Measurements from ENCODE around the gene PRDM8. TPM values are rescaled to one million over a fixed set of nuclear protein-coding genes. Genes with fewer than 3 reads are reported as not detected.

The PRDM8 gene
- total and polyA plus RNA-seq, 2 experiments from 2014 or later: 1.7 to 4.4 TPM

DNA sequence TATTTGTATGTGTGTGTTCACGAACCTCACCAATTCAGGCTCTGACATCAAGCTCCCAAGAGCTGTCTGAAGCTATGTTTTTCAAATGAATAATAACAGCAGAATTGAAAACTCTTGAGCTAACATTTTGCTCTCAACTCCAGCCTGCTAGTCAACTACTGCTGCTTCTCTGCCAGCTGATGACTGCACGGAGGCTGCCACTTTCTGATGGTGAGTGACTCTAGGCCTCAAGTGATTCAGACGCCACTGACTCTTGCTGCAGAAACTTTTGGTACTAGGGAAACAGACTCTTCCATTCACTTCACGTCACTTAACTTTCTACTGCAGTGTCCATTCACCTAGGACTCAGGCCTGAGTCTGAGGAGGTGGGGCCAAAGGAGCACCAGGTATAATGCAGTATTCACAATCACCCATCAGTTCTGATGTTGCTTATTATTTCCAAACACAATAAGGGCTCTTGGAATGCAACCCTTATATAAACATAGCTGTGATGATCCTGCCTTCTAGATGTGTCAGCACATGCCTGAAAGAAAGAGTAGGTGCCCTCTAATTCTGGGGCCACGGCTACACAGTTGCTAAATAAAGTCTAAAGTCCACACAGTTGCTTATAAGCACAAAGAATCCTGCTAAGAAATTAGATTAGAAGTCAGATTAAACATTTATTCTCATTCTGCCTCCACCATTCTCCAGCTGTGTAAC lies 16.0 kb downstream of the PRDM8 start:
- Histone ChIP-seq H3K27me3 (replicated peaks; ENCODE audit: insufficient read depth) (no peaks in the 10 kb centered on the region), H3K4me3 (no peak overlapping the region), H3K4me1 (ENCODE audit: insufficient read depth) (peaks cover 16% of the 10 kb centered on the region), H3K4me2 (ENCODE audit: unreplicated experiment) (peak overlapping the region; percentile 51), H3F3A (ENCODE audit: insufficient read depth) (peaks cover 30% of the 10 kb centered on the region), H3K9me2 (ENCODE audit: insufficient read depth) (no peaks in the 10 kb centered on the region), H3K9me3 (ENCODE audit: low read depth) (no peaks in the 10 kb centered on the region), H2AFZ (peak overlapping the region; percentile 50), H3K36me3 (ENCODE audit: low read depth) (no peaks in the 10 kb centered on the region), H3K79me2 (ENCODE audit: insufficient read depth) (no peaks in the 10 kb centered on the region), H3K27ac (peak overlapping the region; percentile 58), H4K20me1 (ENCODE audit: insufficient read depth) (no peaks in the 10 kb centered on the region), H3K9ac (peak overlapping the region; percentile 22; the same call in 1 of the 2 replicates)
- in situ Hi-C loops (cut with MboI): loop anchor here (25.0 kb wide), 1 partner anchor 1276 kb away; the partner anchor contains the start of gene PAQR3
- peak; percentile 93 for DNase-seq
- TF ChIP-seq EZH2phosphoT487 (IDR thresholded peaks at IDR 0.05; ENCODE audit: insufficient read depth, low read depth) (no peak), EZH2 (IDR thresholded peaks at IDR 0.05; ENCODE audit: insufficient read depth, poor library complexity, severe bottlenecking) (no peak)
- 7 to 9% methylated on average over 5 of the region's 5 CpGs for WGBS, 2 experiments (ENCODE audit: low coverage in 1 of 2, low lambda C conversion rate in 2 of 2, missing lambda C conversion rate in 2 of 2)

- no peaks in the 10 kb centered on the region for H3K36me3 ChIP-seq (ENCODE audit: low read depth)
- H3K9ac ChIP-seq: no peak overlapping the region
- H3K9me3 ChIP-seq (ENCODE audit: low read depth): no peaks in the 10 kb centered on the region
- H3K4me3 ChIP-seq: no peak overlapping the region
- H3K4me2 ChIP-seq (ENCODE audit: unreplicated experiment): peak overlapping the region; percentile 54
- H3K27ac ChIP-seq: no peak overlapping the region
- peaks cover 16% of the 10 kb centered on the region for H3K4me1 ChIP-seq (ENCODE audit: insufficient read depth)
- in situ Hi-C loops (cut with MboI): loop anchor here (25.0 kb wide), 1 partner anchor 1278 kb away; the partner anchor contains the start of gene PAQR3
- H3K27me3 ChIP-seq (replicated peaks; ENCODE audit: insufficient read depth): no peaks in the 10 kb centered on the region
- H3K9me2 ChIP-seq (ENCODE audit: insufficient read depth): no peaks in the 10 kb centered on the region
- DNase-seq: peak; percentile 73
- TF ChIP-seq EZH2phosphoT487 (IDR thresholded peaks at IDR 0.05; ENCODE audit: insufficient read depth, low read depth): no peak
- TF ChIP-seq EZH2 (IDR thresholded peaks at IDR 0.05; ENCODE audit: insufficient read depth, poor library complexity, severe bottlenecking): no peak
- 0 out of 2 replicates have a peak overlapping the region, but pooled peaks have one; percentile 4 for H2AFZ ChIP-seq
- H3K79me2 ChIP-seq (ENCODE audit: insufficient read depth): no peaks in the 10 kb centered on the region
- H4K20me1 ChIP-seq (ENCODE audit: insufficient read depth): no peaks in the 10 kb centered on the region
- WGBS, 2 experiments (ENCODE audit: low coverage in 1 of 2, low lambda C conversion rate in 2 of 2, missing lambda C conversion rate in 2 of 2): 9 to 10% methylated on average over 5 of the region's 5 CpGs
- H3F3A ChIP-seq (ENCODE audit: insufficient read depth): peaks cover 30% of the 10 kb centered on the region
Measured at GRCh38 chr4:80215449-80216052, 18.2 kb downstream of the PRDM8 start.

DNA sequence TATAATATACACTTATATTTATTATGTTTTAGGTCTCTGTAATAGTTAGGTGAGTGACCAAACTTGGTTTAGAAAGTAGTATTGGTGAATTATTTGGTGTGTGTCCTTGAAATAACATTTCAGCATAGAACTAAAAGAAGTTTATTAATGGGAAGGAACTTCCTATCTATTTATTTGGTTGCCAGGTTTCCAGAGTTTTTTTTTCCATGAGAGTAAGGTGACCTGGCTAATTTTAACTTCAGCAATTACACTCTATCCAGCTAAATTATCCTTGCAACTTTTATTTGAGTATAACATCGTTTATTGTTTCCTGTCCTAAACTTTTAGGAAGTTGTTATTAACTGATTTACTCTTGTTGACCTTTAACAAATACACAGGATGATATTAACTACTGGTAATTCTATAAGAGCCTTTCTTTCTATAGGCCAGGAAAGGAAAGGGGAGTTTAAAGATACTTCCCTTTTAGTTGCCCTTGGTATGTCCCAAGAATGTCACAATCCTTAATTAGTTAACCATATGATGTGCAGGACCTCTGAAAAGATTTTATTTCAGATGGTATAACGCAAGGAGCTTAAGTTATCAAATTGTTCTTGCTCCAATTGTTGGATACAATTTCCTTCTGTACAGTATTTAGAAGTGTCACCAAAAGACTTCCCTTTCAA lies 18.9 kb downstream of the PRDM8 start:
- Histone ChIP-seq H3K4me3 (no peak overlapping the region), H3K9me2 (ENCODE audit: insufficient read depth) (no peaks in the 10 kb centered on the region), H3K79me2 (ENCODE audit: insufficient read depth) (no peaks in the 10 kb centered on the region), H4K20me1 (ENCODE audit: insufficient read depth) (no peaks in the 10 kb centered on the region), H3K9ac (no peak overlapping the region), H3K4me1 (ENCODE audit: insufficient read depth) (peaks cover 16% of the 10 kb centered on the region), H3K36me3 (ENCODE audit: low read depth) (no peaks in the 10 kb centered on the region), H3K27me3 (replicated peaks; ENCODE audit: insufficient read depth) (no peaks in the 10 kb centered on the region), H3K27ac (no peak overlapping the region), H3K9me3 (ENCODE audit: low read depth) (no peaks in the 10 kb centered on the region), H3F3A (ENCODE audit: insufficient read depth) (peaks cover 30% of the 10 kb centered on the region), H3K4me2 (ENCODE audit: unreplicated experiment) (no peak overlapping the region), H2AFZ (no peak overlapping the region)
- in situ Hi-C loops (cut with MboI): loop anchor here (25.0 kb wide), 1 partner anchor 1279 kb away; the partner anchor contains the start of gene PAQR3
- TF ChIP-seq EZH2phosphoT487 (IDR thresholded peaks at IDR 0.05; ENCODE audit: insufficient read depth, low read depth): no peak
- DNase-seq: no peak
- WGBS, 2 experiments (ENCODE audit: low coverage in 1 of 2, low lambda C conversion rate in 2 of 2, missing lambda C conversion rate in 2 of 2): 72 to 76% methylated on average over 2 of the region's 2 CpGs

DNA sequence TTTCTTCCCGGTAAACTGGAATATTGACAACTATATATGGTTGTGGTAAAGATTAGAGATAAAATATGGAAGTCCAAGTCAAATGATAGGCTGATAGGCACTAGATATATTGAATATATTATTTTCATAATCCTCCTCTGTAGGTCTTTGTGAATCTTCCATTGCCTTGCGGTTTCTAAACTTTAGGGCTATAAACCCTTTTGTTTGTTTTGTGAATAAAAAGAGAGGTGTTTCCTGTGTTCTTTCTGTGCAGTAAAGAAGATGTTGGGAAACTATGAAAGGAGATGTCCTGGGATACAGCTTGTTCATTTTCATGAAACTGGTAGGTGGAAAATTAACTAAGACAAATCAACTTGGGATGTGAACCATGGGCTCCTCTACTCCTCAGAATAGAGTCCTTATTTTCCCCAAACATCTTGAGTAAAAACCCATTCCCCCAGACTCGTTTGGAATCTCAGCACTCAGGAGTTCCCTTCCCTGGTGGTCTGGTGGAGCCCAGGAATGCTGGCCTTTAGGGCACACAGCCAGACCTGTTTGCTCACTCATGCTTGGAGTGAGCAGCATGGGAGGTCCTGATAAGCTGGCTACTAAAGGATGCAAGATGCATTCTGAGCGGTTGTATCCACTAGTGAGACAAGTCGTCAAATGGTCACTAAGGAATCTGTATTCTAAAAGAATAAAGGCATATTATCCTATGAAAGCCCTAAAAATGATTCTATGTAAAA lies 22.2 kb downstream of the PRDM8 start:
- H2AFZ ChIP-seq: no peak overlapping the region
- no peak overlapping the region for H3K4me2 ChIP-seq (ENCODE audit: unreplicated experiment)
- H3K27me3 ChIP-seq (replicated peaks; ENCODE audit: insufficient read depth): no peaks in the 10 kb centered on the region
- in situ Hi-C loops (cut with MboI): loop anchor here (10.0 to 25.0 kb wide), 2 partner anchors 95 to 1282 kb away; partner anchors contain the start of gene PAQR3
- H3K36me3 ChIP-seq (ENCODE audit: low read depth): no peaks in the 10 kb centered on the region
- no peaks in the 10 kb centered on the region for H3K9me2 ChIP-seq (ENCODE audit: insufficient read depth)
- no peak overlapping the region for H3K27ac ChIP-seq
- no peak overlapping the region for H3K4me3 ChIP-seq
- H3K79me2 ChIP-seq (ENCODE audit: insufficient read depth): no peaks in the 10 kb centered on the region
- no peaks in the 10 kb centered on the region; the same call in 1 of the 2 replicates for H3K4me1 ChIP-seq (ENCODE audit: insufficient read depth)
- no peaks in the 10 kb centered on the region for H3K9me3 ChIP-seq (ENCODE audit: low read depth)
- 74 to 77% methylated on average over 5 of the region's 5 CpGs for WGBS, 2 experiments (ENCODE audit: low coverage in 1 of 2, low lambda C conversion rate in 2 of 2, missing lambda C conversion rate in 2 of 2)
- peak; percentile 18 for DNase-seq
- H3K9ac ChIP-seq: no peak overlapping the region
- H3F3A ChIP-seq (ENCODE audit: insufficient read depth): peaks cover 4% of the 10 kb centered on the region
- no peak for TF ChIP-seq EZH2 (IDR thresholded peaks at IDR 0.05; ENCODE audit: insufficient read depth, poor library complexity, severe bottlenecking)
- no peak for TF ChIP-seq EZH2phosphoT487 (IDR thresholded peaks at IDR 0.05; ENCODE audit: insufficient read depth, low read depth)
- H4K20me1 ChIP-seq (ENCODE audit: insufficient read depth): no peaks in the 10 kb centered on the region

Measured in GM23248 (cell line).